Esophagus (tissue), 2 donors: ENCODE measurements around the gene TMEM43. TPM values are rescaled to one million over a fixed set of nuclear protein-coding genes. Genes with fewer than 3 reads are reported as not detected.

Experiments
- H3K27ac ChIP-seq, 2 donors: one replicate each; pipeline ENCODE4 v1.5.1; 2013; ENCODE audit warnings: low read depth in 2 of 2, mild to moderate bottlenecking in 2 of 2, inconsistent platforms in 1 of 2, low read length in 1 of 2, moderate library complexity in 1 of 2
- H3K27me3 ChIP-seq, 2 donors: one replicate each; pipeline ENCODE4 v1.6.1; 2013; ENCODE audit warnings: low read length in 2 of 2, control low read depth in 1 of 2, mild to moderate bottlenecking in 1 of 2; ENCODE audit not compliant: insufficient read depth in 2 of 2, control insufficient read depth in 1 of 2
- H3K36me3 ChIP-seq, 2 donors: one replicate each; pipeline ENCODE4 v1.6.1; 2013; ENCODE audit warnings: low read length in 1 of 2; ENCODE audit not compliant: control insufficient read depth in 2 of 2, insufficient read depth in 2 of 2
- H3K4me1 ChIP-seq, 2 donors: one replicate each; pipeline ENCODE4 v1.6.1; 2013; ENCODE audit warnings: low read length in 1 of 2; ENCODE audit not compliant: control insufficient read depth in 2 of 2, insufficient read depth in 2 of 2
- H3K4me3 ChIP-seq, 2 donors: one replicate each; pipeline ENCODE4 v1.5.1; 2013; ENCODE audit warnings: low read length in 2 of 2, mild to moderate bottlenecking in 2 of 2, low read depth in 1 of 2, moderate library complexity in 1 of 2
- H3K9me3 ChIP-seq, 2 donors: one replicate each; pipeline ENCODE4 v1.6.1; 2013; ENCODE audit warnings: mild to moderate bottlenecking in 2 of 2, low read depth in 1 of 2, low read length in 1 of 2, moderate library complexity in 1 of 2; ENCODE audit not compliant: control insufficient read depth in 2 of 2, insufficient read depth in 1 of 2
- WGBS, 2 donors: extraction: QIAGEN DNeasy Blood & Tissue Kit; methylation state at CpG; one replicate each; pipeline ENCODE4 v1.1.7; 2013; 5-methylcytosine and 5-hydroxymethylcytosine counted together
- polyA plus RNA-seq, 2 donors: library from polyadenylated mRNA; stranded (reverse); fragments of 200-250 nt; gene quantifications; one replicate each; pipeline ENCODE4 v1.2.3, GENCODE V29; 2013
- donor health status: healthy with polysubstance abuse.
- donor health status: Bipolar disorder and iron deficiency.

TMEM43 gene
- polyA plus RNA-seq, 2 donors: 41.4 to 45.6 TPM

DNA sequence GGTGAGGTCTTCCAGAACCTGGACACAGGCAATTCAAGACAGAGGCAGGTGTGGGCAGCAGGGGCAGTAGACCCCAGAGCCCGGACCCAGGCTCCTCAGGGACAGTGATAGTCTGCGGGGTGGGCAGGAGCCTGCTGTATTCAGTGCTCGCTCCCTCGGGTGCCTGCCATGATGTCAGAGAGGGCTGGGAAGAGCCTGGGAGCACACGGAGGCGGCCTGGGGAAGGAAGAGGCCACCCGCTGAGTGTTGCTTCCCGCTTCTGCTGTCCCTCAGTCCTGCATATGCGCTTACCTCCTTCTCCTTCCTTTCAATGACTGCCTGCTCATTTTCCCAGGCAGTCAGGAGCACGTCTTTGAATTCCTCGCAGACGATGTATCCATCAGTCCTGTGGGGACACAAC is 22.8 kb downstream of the TMEM43 start:
- peaks cover 0 to 9% of the 10 kb centered on the region in 2 donors for H3K4me1 ChIP-seq
- 83 to 86% methylated on average over 12 of the region's 12 CpGs for WGBS, 2 donors
- no peak overlapping the region for H3K27ac ChIP-seq
- H3K9me3 ChIP-seq: no peaks in the 10 kb centered on the region
- no peaks in the 10 kb centered on the region for H3K27me3 ChIP-seq
- H3K36me3 ChIP-seq: peaks cover 12 to 38% of the 10 kb centered on the region in 2 donors
- no peak overlapping the region for H3K4me3 ChIP-seq

DNA sequence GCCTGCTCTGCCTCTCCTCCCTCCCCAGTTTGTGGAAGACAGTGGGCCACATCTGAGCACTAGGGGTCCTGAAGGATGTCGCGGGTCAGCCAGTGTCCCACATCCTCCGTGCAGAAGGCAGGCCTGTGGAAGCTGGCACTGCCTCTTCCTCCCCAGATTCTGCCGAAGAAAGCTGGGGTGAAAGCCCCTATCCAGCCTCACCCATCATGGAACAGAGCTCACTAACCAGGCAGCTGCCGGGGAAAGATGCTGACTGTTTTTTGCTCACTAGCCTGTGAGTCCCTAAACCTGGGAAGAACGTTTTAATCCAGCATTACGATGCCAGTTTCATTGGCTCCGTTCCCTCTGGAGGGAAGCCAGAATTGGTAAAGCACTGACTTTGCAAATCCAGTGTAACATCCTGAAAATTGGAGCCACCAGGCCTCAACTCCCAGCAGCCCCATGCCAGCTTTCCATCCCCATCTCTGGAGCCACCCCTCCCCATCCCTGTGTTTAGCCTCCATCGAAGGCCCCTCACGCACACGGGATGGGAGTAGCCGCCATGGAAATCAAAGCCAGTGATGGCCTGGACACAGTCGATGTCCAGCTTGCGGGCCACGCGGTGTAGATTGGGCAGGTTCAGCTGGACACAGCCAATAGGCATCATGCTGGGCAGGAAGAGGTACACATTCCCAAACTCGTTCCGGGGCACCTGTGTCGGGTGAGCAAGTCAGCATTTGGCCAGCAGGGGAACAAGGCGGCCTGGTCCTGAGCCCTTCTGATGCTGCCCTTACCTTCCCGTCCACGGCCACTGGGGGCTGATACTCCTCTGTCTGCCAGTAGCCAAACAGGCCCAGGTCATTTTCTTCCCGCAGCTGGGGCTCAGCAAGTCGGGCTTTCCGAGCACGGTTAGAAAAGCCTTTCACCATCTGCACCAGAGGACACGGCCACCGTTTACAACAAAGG is 23.5 kb downstream of the TMEM43 start:
- Histone ChIP-seq H3K9me3 (no peaks in the 10 kb centered on the region), H3K4me1 (peaks cover 0 to 9% of the 10 kb centered on the region in 2 donors), H3K27me3 (no peaks in the 10 kb centered on the region), H3K4me3 (no peak overlapping the region), H3K36me3 (peaks cover 12 to 39% of the 10 kb centered on the region in 2 donors), H3K27ac (no peak overlapping the region)
- WGBS, 2 donors: 82 to 83% methylated on average over 28 of the region's 28 CpGs

DNA sequence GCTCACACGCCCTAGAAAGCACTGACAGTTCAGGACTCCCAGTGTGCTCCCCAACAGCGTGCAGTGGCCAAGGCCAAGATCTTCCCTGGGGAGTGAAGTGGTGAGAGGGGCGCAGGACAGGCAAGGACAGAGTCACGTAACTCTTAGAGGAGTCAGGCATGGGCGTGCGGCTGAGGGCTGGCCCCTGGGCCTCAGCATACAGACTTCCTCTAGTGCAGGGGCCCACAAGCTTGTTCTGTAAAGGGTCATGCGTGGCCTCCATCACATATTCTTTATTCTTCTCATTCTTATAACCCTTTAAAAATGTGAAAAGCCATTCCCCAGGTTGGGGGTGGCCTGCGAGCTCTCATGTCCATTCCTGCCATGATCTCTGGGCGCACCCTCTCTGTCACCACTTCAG is 25.2 kb downstream of the TMEM43 start:
- Histone ChIP-seq H3K4me1 (peaks cover 0 to 4% of the 10 kb centered on the region in 2 donors), H3K27me3 (no peaks in the 10 kb centered on the region), H3K9me3 (no peaks in the 10 kb centered on the region), H3K27ac (no peak overlapping the region), H3K36me3 (peaks cover 15 to 47% of the 10 kb centered on the region in 2 donors), H3K4me3 (no peak overlapping the region)
- 94 to 97% methylated on average over 9 of the region's 9 CpGs for WGBS, 2 donors

DNA sequence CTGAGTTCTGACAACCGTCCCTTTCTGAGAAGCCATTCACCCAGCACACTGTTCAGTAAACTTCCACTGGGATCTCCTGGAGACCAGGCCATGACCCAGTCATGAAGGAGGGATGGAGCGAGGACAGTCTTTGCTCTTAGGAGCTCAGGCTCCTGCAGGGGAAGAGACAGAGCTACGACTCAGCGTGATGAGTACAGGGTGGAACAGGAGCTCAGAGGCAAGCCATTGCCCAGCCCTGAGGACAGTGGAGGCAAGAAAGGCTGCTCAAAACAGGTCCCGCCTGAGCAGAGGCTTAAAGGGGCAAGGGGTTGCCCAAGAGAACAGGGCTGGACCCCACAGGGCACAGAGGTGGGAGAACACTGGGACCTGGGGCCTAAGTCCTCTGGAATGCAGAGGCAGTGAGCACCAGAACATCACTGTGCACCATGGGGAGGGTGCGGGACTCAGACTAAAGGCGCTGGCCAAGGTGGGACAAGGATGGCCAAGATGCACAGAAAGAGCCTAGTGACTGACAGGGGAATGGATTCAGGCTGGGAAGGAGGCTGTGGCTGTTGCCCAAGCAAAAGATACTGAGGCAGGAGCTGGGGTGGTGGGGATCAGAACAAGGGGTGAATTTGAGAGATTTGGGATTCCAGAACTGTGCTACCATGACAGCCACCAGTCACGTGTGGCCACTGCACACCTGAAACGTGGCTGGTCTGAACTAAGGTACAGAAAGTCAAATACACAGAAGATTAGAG is 25.8 kb downstream of the TMEM43 start:
- Histone ChIP-seq H3K9me3 (no peaks in the 10 kb centered on the region), H3K27ac (no peak overlapping the region), H3K4me1 (peaks cover 0 to under 1% of the 10 kb centered on the region in 2 donors), H3K27me3 (no peaks in the 10 kb centered on the region), H3K4me3 (no peak overlapping the region), H3K36me3 (peaks cover 15 to 43% of the 10 kb centered on the region in 2 donors)
- WGBS, 2 donors: 93% methylated on average over 9 of the region's 9 CpGs

DNA sequence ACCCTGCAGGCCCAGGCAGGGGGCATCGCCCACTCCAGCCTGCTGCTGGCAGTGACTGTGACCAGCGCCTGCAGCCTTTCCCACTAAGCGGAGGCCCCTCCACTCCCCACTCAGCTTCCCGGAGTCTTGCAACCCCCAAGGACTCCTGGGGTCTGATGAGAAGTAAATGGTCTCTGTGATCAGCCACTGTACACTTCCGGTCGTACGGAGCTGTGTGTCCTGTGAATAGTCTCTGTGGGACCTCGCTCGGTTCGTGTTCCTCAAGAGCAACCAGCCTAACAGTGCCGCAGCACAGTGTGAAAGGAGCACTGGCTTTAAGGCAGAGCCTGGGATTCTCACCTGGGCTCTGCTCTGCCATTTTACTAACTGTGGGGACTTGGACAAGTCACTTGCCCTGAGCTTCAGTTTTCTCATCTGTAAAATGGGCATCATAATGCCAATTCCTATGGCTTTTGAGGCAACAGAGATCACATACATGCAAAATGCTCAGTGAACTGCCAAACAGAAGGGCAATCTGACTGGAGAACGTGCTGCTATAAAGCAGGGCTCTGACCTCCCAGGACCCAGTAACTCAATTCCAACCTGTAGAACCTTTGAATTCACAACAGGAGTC is 26.7 kb downstream of the TMEM43 start:
- 90 to 92% methylated on average over 12 of the region's 12 CpGs for WGBS, 2 donors
- Histone ChIP-seq H3K9me3 (no peaks in the 10 kb centered on the region), H3K4me1 (no peaks in the 10 kb centered on the region), H3K27me3 (no peaks in the 10 kb centered on the region), H3K36me3 (peaks cover 14 to 40% of the 10 kb centered on the region in 2 donors), H3K27ac (no peak overlapping the region), H3K4me3 (no peak overlapping the region)

DNA sequence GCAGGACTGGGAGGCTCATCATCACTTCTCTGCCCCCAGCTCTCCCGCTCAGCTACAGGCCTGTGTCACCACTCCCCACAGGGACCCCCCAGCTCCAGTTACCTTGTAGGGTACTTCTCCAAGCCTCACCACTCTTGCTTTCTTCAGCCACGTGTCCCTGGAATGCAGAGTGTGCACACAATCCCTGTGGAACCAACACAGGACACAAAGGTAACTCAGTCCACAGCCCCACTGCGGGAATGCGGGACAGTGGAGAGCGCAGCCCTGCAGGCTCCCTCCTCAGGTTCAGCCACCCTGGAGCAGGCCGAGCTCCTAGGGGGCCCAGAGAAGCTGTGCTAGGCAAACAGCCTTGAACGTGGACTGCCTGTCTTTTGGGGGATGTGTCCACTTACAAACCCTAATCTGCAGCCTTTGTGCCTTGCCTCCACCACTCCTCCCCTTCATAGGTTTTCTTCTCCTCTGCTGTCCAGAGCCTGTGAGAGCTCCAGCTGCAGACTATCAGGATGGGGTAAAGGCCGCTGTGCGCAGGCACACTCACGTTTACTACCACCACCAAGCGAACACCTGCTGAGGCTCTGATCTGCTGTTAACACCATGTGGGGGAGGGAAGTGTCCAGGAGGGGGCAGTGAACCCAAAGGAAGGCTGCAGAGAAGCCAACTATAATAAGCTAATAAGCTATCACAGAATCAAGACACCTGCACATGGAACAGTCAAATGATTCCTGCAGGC is 27.5 kb downstream of the TMEM43 start:
- H3K4me3 ChIP-seq: no peak overlapping the region
- H3K27ac ChIP-seq: no peak overlapping the region
- H3K4me1 ChIP-seq: no peaks in the 10 kb centered on the region
- H3K27me3 ChIP-seq: no peaks in the 10 kb centered on the region
- WGBS, 2 donors: 86 to 88% methylated on average over 11 of the region's 11 CpGs
- H3K36me3 ChIP-seq: peaks cover 11 to 37% of the 10 kb centered on the region in 2 donors
- no peaks in the 10 kb centered on the region for H3K9me3 ChIP-seq

DNA sequence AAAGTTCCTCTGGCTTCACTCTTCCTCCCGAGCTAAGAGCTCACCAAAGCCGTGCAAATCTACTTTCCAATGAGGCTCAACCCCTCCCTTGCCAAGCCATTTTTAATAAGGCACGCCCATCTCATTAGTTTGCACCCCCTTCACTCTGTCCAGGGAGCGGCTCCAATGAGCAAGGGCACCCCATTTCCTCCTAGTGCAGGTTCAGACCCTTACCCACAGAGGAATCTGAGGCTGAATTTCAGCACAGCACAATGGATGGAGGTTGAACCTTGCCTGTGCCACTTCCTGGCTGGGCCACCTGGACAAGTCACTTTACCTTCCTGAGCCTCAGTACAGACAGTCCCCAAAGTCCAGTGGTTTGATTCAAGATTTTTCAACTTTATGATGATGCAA is 28.1 kb downstream of the TMEM43 start:
- Histone ChIP-seq H3K27me3 (no peaks in the 10 kb centered on the region), H3K9me3 (no peaks in the 10 kb centered on the region), H3K27ac (no peak overlapping the region), H3K4me1 (no peaks in the 10 kb centered on the region), H3K4me3 (no peak overlapping the region), H3K36me3 (peaks cover 16 to 34% of the 10 kb centered on the region in 2 donors)
- 74 to 77% methylated on average over 4 of the region's 4 CpGs for WGBS, 2 donors

DNA sequence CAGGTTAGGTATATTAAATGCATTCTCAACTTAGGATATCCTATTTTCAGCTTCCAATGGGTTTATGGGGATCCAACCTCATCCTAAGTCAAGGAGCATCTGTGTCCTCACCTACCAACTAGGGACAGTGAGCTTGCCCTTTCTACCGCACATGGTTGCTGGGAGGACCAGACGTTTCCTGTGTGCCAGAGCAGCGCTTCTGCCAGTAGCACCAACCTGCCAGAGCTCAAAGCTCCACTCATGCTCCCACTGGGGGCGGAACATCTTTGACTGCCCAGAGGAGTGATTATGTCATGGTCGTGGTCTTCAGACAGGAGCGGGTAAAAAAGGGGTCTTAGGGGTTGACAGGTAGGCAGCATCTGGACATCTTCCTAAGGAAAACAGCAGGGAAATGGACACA is 28.8 kb downstream of the TMEM43 start:
- Histone ChIP-seq H3K4me3 (no peak overlapping the region), H3K27me3 (no peaks in the 10 kb centered on the region), H3K9me3 (no peaks in the 10 kb centered on the region), H3K36me3 (peaks cover 20 to 35% of the 10 kb centered on the region in 2 donors), H3K27ac (no peak overlapping the region), H3K4me1 (no peaks in the 10 kb centered on the region)
- 92 to 93% methylated on average over 6 of the region's 6 CpGs for WGBS, 2 donors

DNA sequence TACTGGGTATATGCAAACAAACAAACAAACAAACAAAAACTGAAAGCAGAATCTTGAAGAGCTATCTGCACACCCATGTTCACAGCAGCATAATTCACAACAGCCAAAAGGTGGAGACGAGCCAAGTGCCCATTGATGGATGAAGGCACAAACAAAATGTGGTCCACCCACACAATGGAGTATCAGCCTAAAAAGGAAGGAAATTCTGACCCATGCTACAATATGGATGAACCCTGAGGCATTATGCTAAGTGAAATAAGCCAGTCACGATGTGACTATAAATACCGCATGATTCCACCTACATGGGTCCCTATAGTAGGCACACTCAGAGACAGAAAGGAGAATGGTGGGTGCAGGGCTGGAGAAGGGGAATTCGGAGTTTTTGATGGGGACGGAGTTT is 29.4 kb downstream of the TMEM43 start:
- no peak overlapping the region for H3K27ac ChIP-seq
- no peaks in the 10 kb centered on the region for H3K9me3 ChIP-seq
- peaks cover 22 to 36% of the 10 kb centered on the region in 2 donors for H3K36me3 ChIP-seq
- H3K27me3 ChIP-seq: no peaks in the 10 kb centered on the region
- H3K4me1 ChIP-seq: no peaks in the 10 kb centered on the region
- WGBS, 2 donors: 88% methylated on average over 5 of the region's 5 CpGs
- no peak overlapping the region for H3K4me3 ChIP-seq
